Measurements from ENCODE around the gene FMNL1. TPM values are rescaled to one million over a fixed set of nuclear protein-coding genes. Genes with fewer than 3 reads are reported as not detected.

Gene FMNL1
- polyA plus RNA-seq, 3 donors, result 23.8 to 826 (median 24.8) TPM

DNA sequence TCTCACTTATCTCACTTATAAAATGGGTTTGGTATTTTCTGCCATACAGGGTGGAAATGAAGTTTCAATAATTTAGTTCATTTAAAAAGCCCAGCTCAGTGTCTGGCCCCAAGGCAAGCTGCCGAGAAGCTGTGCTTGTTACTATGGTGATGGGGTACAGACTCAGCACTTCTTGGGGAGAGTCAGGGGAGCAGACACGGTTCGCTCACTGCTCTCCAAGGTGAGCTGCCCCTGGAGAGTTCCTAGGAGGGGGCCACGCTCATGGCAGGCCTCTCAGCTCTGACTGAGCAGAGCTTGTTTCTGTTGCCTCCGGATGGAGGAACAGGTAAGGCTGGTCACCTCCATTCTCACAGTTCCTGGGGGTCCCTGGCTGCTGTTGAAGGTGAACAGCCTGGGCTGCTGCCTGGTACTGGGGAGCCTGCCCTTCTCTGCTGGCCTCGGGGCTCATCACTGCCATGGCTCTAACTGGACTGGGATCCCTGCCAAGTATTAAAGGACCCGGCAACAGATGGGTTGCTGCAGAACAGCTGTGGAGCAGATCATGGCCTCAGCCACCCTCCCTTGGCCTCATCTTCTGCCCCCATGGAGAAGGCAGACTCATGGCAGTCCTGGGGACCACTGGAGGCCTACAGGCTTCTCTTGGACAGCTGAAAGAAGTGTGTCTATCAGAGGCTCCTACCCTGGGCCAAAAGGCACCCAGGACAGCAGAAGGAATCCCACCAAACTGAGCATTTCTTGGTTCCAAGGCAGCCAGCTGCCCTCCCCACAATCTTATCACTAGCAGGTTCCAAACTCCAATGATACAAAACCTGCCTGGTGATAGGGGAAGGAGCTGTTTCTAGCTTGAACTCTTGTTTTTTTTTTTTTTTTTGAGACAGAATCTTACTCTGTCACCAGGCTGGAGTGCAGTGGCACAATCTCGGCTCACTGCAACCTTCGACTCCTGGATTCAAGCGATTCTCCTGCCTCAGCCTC is 66.1 kb downstream of the FMNL1 start:
- Histone ChIP-seq H3K79me2 (ENCODE audit: insufficient read depth, low read length) (peaks cover 17% of the 10 kb centered on the region), H3K27ac (ENCODE audit: low read depth in 1 of 2, low read length in 2 of 2) (no peak overlapping the region), H3K9ac (ENCODE audit: insufficient read depth, low read length, poor library complexity, severe bottlenecking) (no peak overlapping the region), H3K4me1 (ENCODE audit: control insufficient read depth in 1 of 2, insufficient read depth in 2 of 2, low read length in 2 of 2) (peaks cover 33 to 36% of the 10 kb centered on the region in 2 donors), H3K4me3 (replicated peaks in 1 of 3; ENCODE audit: low read depth in 2 of 3, low read length in 3 of 3) (no peak overlapping the region), H2AFZ (ENCODE audit: insufficient read depth, low read depth, low read length, poor library complexity, severe bottlenecking) (no peak overlapping the region), H3K27me3 (ENCODE audit: control insufficient read depth in 2 of 2, insufficient read depth in 2 of 2, low read length in 2 of 2) (no peaks in the 10 kb centered on the region), H3K36me3 (replicated peaks in 1 of 2; ENCODE audit: control insufficient read depth in 1 of 2, insufficient read depth in 2 of 2, low read length in 2 of 2) (peaks cover 65 to 77% of the 10 kb centered on the region in 2 donors), H3K9me3 (replicated peaks in 1 of 2; ENCODE audit: control insufficient read depth in 1 of 2, insufficient read depth in 1 of 2, low read length in 2 of 2) (no peaks in the 10 kb centered on the region), H4K20me1 (ENCODE audit: insufficient read depth, low read length) (peaks cover 46% of the 10 kb centered on the region), H3K4me2 (replicated peaks; ENCODE audit: extremely low read depth, low read length, poor library complexity, severe bottlenecking) (no peak overlapping the region)
- intact Hi-C loops (cut with micrococcal nuclease), result loop anchor here in 1 of 2 donors (5.0 kb wide), 1 partner anchor 34 kb away; no protein-coding TSS in a partner anchor
- no peak overlapping the region for H3K27ac Mint-ChIP-seq
- no peak overlapping the region for H3K4me3 Mint-ChIP-seq
- TF ChIP-seq, protein P1, sequence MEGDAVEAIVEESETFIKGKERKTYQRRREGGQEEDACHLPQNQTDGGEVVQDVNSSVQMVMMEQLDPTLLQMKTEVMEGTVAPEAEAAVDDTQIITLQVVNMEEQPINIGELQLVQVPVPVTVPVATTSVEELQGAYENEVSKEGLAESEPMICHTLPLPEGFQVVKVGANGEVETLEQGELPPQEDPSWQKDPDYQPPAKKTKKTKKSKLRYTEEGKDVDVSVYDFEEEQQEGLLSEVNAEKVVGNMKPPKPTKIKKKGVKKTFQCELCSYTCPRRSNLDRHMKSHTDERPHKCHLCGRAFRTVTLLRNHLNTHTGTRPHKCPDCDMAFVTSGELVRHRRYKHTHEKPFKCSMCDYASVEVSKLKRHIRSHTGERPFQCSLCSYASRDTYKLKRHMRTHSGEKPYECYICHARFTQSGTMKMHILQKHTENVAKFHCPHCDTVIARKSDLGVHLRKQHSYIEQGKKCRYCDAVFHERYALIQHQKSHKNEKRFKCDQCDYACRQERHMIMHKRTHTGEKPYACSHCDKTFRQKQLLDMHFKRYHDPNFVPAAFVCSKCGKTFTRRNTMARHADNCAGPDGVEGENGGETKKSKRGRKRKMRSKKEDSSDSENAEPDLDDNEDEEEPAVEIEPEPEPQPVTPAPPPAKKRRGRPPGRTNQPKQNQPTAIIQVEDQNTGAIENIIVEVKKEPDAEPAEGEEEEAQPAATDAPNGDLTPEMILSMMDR (IDR thresholded peaks at IDR 0.05), result no peak
- DNase-seq, result no peak
- H3K36me3 Mint-ChIP-seq, result peaks cover 75 to 85% of the 10 kb centered on the region in 2 donors
- WGBS (ENCODE audit: insufficient coverage), result 78% methylated on average over 10 of the region's 10 CpGs
- H3K9me3 Mint-ChIP-seq, result peaks cover 0 to 2% (median 0%) of the 10 kb centered on the region in 7 donors
- H3K4me1 Mint-ChIP-seq, result peaks cover 39% of the 10 kb centered on the region
- peaks cover 0 to 2% (median 2%) of the 10 kb centered on the region in 3 donors for H3K27me3 Mint-ChIP-seq (ENCODE audit: low read depth in 3 of 3)

DNA sequence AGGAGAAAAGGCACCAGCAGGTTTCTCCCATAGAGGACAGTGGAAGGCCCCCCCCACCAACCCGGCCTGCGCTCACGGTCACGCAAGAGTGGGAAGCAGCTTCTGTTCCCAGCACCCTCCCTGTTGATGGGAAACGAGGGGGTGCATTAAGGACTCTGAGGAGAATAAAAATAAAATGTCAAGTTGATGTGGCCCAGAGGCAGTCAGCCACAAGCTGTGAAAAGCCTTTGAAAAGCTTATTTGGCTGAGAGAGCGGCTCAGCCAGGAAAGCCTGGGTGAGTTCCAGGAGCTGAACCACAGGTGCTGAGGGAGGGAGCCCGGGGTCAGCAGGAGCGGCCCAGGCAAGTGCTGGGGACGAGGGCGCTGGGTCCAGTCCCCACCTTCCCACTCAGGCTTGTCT is 67.1 kb downstream of the FMNL1 start:
- H3K36me3 Mint-ChIP-seq, result peaks cover 66 to 78% of the 10 kb centered on the region in 2 donors
- peaks cover 23% of the 10 kb centered on the region for H3K79me2 ChIP-seq (ENCODE audit: insufficient read depth, low read length)
- TF ChIP-seq, protein P1 (IDR thresholded peaks at IDR 0.05), result no peak
- DNase-seq, result no peak
- no peak overlapping the region for H3K9ac ChIP-seq (ENCODE audit: insufficient read depth, low read length, poor library complexity, severe bottlenecking)
- H3K27me3 Mint-ChIP-seq (ENCODE audit: low read depth in 3 of 3), result peaks cover 0 to 2% (median 2%) of the 10 kb centered on the region in 3 donors
- no peak overlapping the region for H3K4me2 ChIP-seq (replicated peaks; ENCODE audit: extremely low read depth, low read length, poor library complexity, severe bottlenecking)
- H3K9me3 ChIP-seq (replicated peaks in 1 of 2; ENCODE audit: control insufficient read depth in 1 of 2, insufficient read depth in 1 of 2, low read length in 2 of 2), result no peaks in the 10 kb centered on the region
- no peak overlapping the region for H2AFZ ChIP-seq (ENCODE audit: insufficient read depth, low read depth, low read length, poor library complexity, severe bottlenecking)
- intact Hi-C loops (cut with micrococcal nuclease), result loop anchor here in 1 of 2 donors (5.0 kb wide), 1 partner anchor 33 kb away; no protein-coding TSS in a partner anchor
- H3K4me3 Mint-ChIP-seq, result no peak overlapping the region
- no peak overlapping the region for H3K4me3 ChIP-seq (replicated peaks in 1 of 3; ENCODE audit: low read depth in 2 of 3, low read length in 3 of 3)
- H3K27me3 ChIP-seq (ENCODE audit: control insufficient read depth in 2 of 2, insufficient read depth in 2 of 2, low read length in 2 of 2), result no peaks in the 10 kb centered on the region
- peaks cover 55 to 67% of the 10 kb centered on the region in 2 donors for H3K36me3 ChIP-seq (replicated peaks in 1 of 2; ENCODE audit: control insufficient read depth in 1 of 2, insufficient read depth in 2 of 2, low read length in 2 of 2)
- H3K27ac ChIP-seq (ENCODE audit: low read depth in 1 of 2, low read length in 2 of 2), result no peak overlapping the region
- H3K9me3 Mint-ChIP-seq, result peaks cover 0 to 2% (median 0%) of the 10 kb centered on the region in 7 donors
- H3K4me1 ChIP-seq (ENCODE audit: control insufficient read depth in 1 of 2, insufficient read depth in 2 of 2, low read length in 2 of 2), result peaks cover 43 to 46% of the 10 kb centered on the region in 2 donors
- peaks cover 49% of the 10 kb centered on the region for H3K4me1 Mint-ChIP-seq
- H4K20me1 ChIP-seq (ENCODE audit: insufficient read depth, low read length), result peaks cover 49% of the 10 kb centered on the region
- WGBS (ENCODE audit: insufficient coverage), result 97% methylated on average over 4 of the region's 10 CpGs
- no peak overlapping the region for H3K27ac Mint-ChIP-seq

Measured in CD14-positive monocyte (primary cell).